ENCODE measurements around the gene RIN2. TPM values are rescaled to one million over a fixed set of nuclear protein-coding genes. Genes with fewer than 3 reads are reported as not detected.
"Not testable (repeated sequence)": the region's sequence is repeated elsewhere in the genome, so short reads cannot be mapped to it uniquely, and the experiment has no call there.

The RIN2 gene
- polyA plus RNA-seq, 1 donor (not counting 4 experiments of a cell fraction or from before 2014, with no cell fraction given): 40.1 TPM

GRCh38 chr20:19802099-19802491 is 44.0 kb downstream of the RIN2 start:
- FAIRE-seq (no peak), DNase-seq (ENCODE audit: low read depth, low spot score) (no peak)
- no peaks in the 10 kb centered on the region for H3K9me3 ChIP-seq (ENCODE audit: control insufficient read depth, low read depth, low read length)
- H3K9me1 ChIP-seq (ENCODE audit: control insufficient read depth, extremely low read depth, insufficient read depth, low read length): no peaks in the 10 kb centered on the region
- dilution Hi-C loops (cut with MboI; ENCODE audit: extremely low pct_ligation_motif_present, low sequenced_read_pairs): no loop called here
- no peak overlapping the region for H2AFZ ChIP-seq (ENCODE audit: control insufficient read depth, low read length)
- no peaks in the 10 kb centered on the region for H3K79me2 ChIP-seq (ENCODE audit: control insufficient read depth, insufficient read depth, low read length)
- H4K20me1 ChIP-seq (ENCODE audit: control insufficient read depth, extremely low read depth, insufficient read depth, low read length): no peaks in the 10 kb centered on the region
- H3K9ac ChIP-seq (ENCODE audit: control insufficient read depth, extremely low read depth, insufficient read depth, low read length): no peak overlapping the region
- no peak overlapping the region for H3K4me3 ChIP-seq (ENCODE audit: control insufficient read depth in 2 of 3, extremely low read depth in 1 of 3, insufficient read depth in 2 of 3, low read depth in 1 of 3, low read length in 3 of 3)
- H3K4me2 ChIP-seq (ENCODE audit: control insufficient read depth, extremely low read depth, insufficient read depth, low read depth, low read length): no peak overlapping the region
- no peaks in the 10 kb centered on the region for H3K27me3 ChIP-seq (ENCODE audit: control insufficient read depth, extremely low read depth, insufficient read depth, low read length)
- no peaks in the 10 kb centered on the region for H3K36me3 ChIP-seq (ENCODE audit: control insufficient read depth in 2 of 2, extremely low read depth in 1 of 2, insufficient read depth in 2 of 2, low read length in 2 of 2)
- peak overlapping the region; percentile 50 for H3K27ac ChIP-seq (ENCODE audit: control insufficient read depth, insufficient read depth, low read length)
- H3K4me1 ChIP-seq (ENCODE audit: control insufficient read depth, extremely low read depth, insufficient read depth, low read length): peaks cover 15% of the 10 kb centered on the region
- TF ChIP-seq EZH2 (IDR thresholded peaks at IDR 0.05; ENCODE audit: low read length) (no peak), CTCF (optimal IDR thresholded peaks at IDR 0.05 in 1 of 3, IDR thresholded peaks at IDR 0.05 in 1 of 3, conservative IDR thresholded peaks at IDR 0.05 in 1 of 3; ENCODE audit: extremely low read depth in 1 of 3, insufficient read depth in 2 of 3, low read length in 3 of 3) (no peak)

GRCh38 chr20:19802492-19803158 is 44.6 kb downstream of the RIN2 start:
- DNase-seq (ENCODE audit: low read depth, low spot score) (no peak), FAIRE-seq (no peak)
- Histone ChIP-seq H3K27me3 (ENCODE audit: control insufficient read depth, extremely low read depth, insufficient read depth, low read length) (no peaks in the 10 kb centered on the region), H3K9me3 (ENCODE audit: control insufficient read depth, low read depth, low read length) (no peaks in the 10 kb centered on the region), H3K4me2 (ENCODE audit: control insufficient read depth, extremely low read depth, insufficient read depth, low read depth, low read length) (no peak overlapping the region), H3K9ac (ENCODE audit: control insufficient read depth, extremely low read depth, insufficient read depth, low read length) (no peak overlapping the region), H3K4me1 (ENCODE audit: control insufficient read depth, extremely low read depth, insufficient read depth, low read length) (peaks cover 19% of the 10 kb centered on the region), H3K79me2 (ENCODE audit: control insufficient read depth, insufficient read depth, low read length) (no peaks in the 10 kb centered on the region), H3K27ac (ENCODE audit: control insufficient read depth, insufficient read depth, low read length) (peak overlapping the region; percentile 11), H3K36me3 (ENCODE audit: control insufficient read depth in 2 of 2, extremely low read depth in 1 of 2, insufficient read depth in 2 of 2, low read length in 2 of 2) (no peaks in the 10 kb centered on the region), H3K4me3 (ENCODE audit: control insufficient read depth in 2 of 3, extremely low read depth in 1 of 3, insufficient read depth in 2 of 3, low read depth in 1 of 3, low read length in 3 of 3) (no peak overlapping the region), H2AFZ (ENCODE audit: control insufficient read depth, low read length) (no peak overlapping the region), H3K9me1 (ENCODE audit: control insufficient read depth, extremely low read depth, insufficient read depth, low read length) (no peaks in the 10 kb centered on the region), H4K20me1 (ENCODE audit: control insufficient read depth, extremely low read depth, insufficient read depth, low read length) (no peaks in the 10 kb centered on the region)
- TF ChIP-seq EZH2 (IDR thresholded peaks at IDR 0.05; ENCODE audit: low read length) (no peak), CTCF (optimal IDR thresholded peaks at IDR 0.05 in 1 of 3, IDR thresholded peaks at IDR 0.05 in 1 of 3, conservative IDR thresholded peaks at IDR 0.05 in 1 of 3; ENCODE audit: extremely low read depth in 1 of 3, insufficient read depth in 2 of 3, low read length in 3 of 3) (peak; percentile 40 to 48 (median 44))
- dilution Hi-C loops (cut with MboI; ENCODE audit: extremely low pct_ligation_motif_present, low sequenced_read_pairs): no loop called here

- H4K20me1 ChIP-seq (ENCODE audit: control insufficient read depth, extremely low read depth, insufficient read depth, low read length); H2AFZ ChIP-seq (ENCODE audit: control insufficient read depth, low read length); dilution Hi-C loops (cut with MboI; ENCODE audit: extremely low pct_ligation_motif_present, low sequenced_read_pairs); FAIRE-seq; H3K9me1 ChIP-seq (ENCODE audit: control insufficient read depth, extremely low read depth, insufficient read depth, low read length); DNase-seq (ENCODE audit: low read depth, low spot score); H3K36me3 ChIP-seq (ENCODE audit: control insufficient read depth in 2 of 2, extremely low read depth in 1 of 2, insufficient read depth in 2 of 2, low read length in 2 of 2); H3K4me2 ChIP-seq (ENCODE audit: control insufficient read depth, extremely low read depth, insufficient read depth, low read depth, low read length); H3K9me3 ChIP-seq (ENCODE audit: control insufficient read depth, low read depth, low read length); H3K27me3 ChIP-seq (ENCODE audit: control insufficient read depth, extremely low read depth, insufficient read depth, low read length); H3K27ac ChIP-seq (ENCODE audit: control insufficient read depth, insufficient read depth, low read length); H3K9ac ChIP-seq (ENCODE audit: control insufficient read depth, extremely low read depth, insufficient read depth, low read length); H3K4me3 ChIP-seq (ENCODE audit: control insufficient read depth in 2 of 3, extremely low read depth in 1 of 3, insufficient read depth in 2 of 3, low read depth in 1 of 3, low read length in 3 of 3); H3K79me2 ChIP-seq (ENCODE audit: control insufficient read depth, insufficient read depth, low read length): not testable (repeated sequence)
- H3K4me1 ChIP-seq (ENCODE audit: control insufficient read depth, extremely low read depth, insufficient read depth, low read length): peaks cover 19% of the 10 kb centered on the region
These were observed 48.2 kb downstream of the RIN2 start for GRCh38 chr20:19806276-19806675.

Data from keratinocyte (primary cell).